B cell (primary cell): ENCODE data around the gene PDK3. TPM values are rescaled to one million over a fixed set of nuclear protein-coding genes. Genes with fewer than 3 reads are reported as not detected.
A peak's percentile ranks its signal among the peaks of the same experiment; 100 is the strongest.

Experiments used
- ATAC-seq: fragments of 200-7000 bp; cut with Tn5 transposase; one replicate; pipeline ENCODE4 v1.10.0; 2021; ENCODE audit warnings: low read depth, mild to moderate bottlenecking, moderate number of reproducible peaks, moderate library complexity
- CTCF ChIA-PET: fragments of 350-600 bp; sonication (Branson Sonifier 250); formaldehyde crosslinking; loops from one replicate; lab custom pipeline; 2021; ENCODE audit warnings: antibody characterized with exemption, inconsistent platforms; lab: Charles Lee
- POLR2A ChIA-PET: fragments of 350-600 bp; sonication (Branson Sonifier 250); formaldehyde crosslinking; loops from one replicate; lab custom pipeline; 2021; ENCODE audit warnings: antibody characterized with exemption; lab: Charles Lee
- DNase-seq: peaks from one replicate; pipeline ENCODE4 v3.0.0; 2013
- H2AFZ ChIP-seq: 2 replicates; pipeline ENCODE4 v1.6.1; 2012; ENCODE audit warnings: mild to moderate bottlenecking, low read depth, low read length; ENCODE audit not compliant: insufficient read depth, poor library complexity, severe bottlenecking
- H3K27ac ChIP-seq, 2 donors: 1 replicate in 1 of 2; 2 replicates in 1 of 2; pipeline ENCODE4 v1.5.1; 2012 to 2013; ENCODE audit warnings: low read length in 2 of 2, mild to moderate bottlenecking in 2 of 2, moderate library complexity in 1 of 2
- H3K27me3 ChIP-seq, 4 experiments: fragments of 200-600 bp in 1 of 4; sonication (generic) in 1 of 4; replicated peaks in 1 of 4; 1 replicate in 2 of 4; 2 replicates in 2 of 4; pipeline versions ENCODE4 v1.6.1 to v1.7.0; 2013 to 2016; ENCODE audit warnings: low read length in 3 of 4, mild to moderate bottlenecking in 2 of 4, mixed read lengths in 1 of 4, moderate library complexity in 1 of 4; ENCODE audit not compliant: insufficient read depth in 4 of 4, control insufficient read depth in 3 of 4; ENCODE audit errors: control extremely low read depth in 1 of 4
- H3K36me3 ChIP-seq, 2 experiments: replicated peaks in 1 of 2; 1 replicate in 1 of 2; 2 replicates in 1 of 2; pipeline versions ENCODE4 v1.6.1 to v1.7.1; 2013; ENCODE audit warnings: low read length in 1 of 2; ENCODE audit not compliant: insufficient read depth in 2 of 2, control insufficient read depth in 1 of 2; ENCODE audit errors: control extremely low read depth in 1 of 2, extremely low read depth in 1 of 2
- H3K4me1 ChIP-seq, 2 donors: fragments of 200-600 bp in 1 of 2; sonication (generic) in 1 of 2; 1 replicate in 1 of 2; 2 replicates in 1 of 2; pipeline versions ENCODE4 v1.5.1 to v1.6.1; 2013 to 2017; ENCODE audit warnings: low read length in 2 of 2; ENCODE audit not compliant: control insufficient read depth in 2 of 2, insufficient read depth in 2 of 2
- H3K4me2 ChIP-seq: replicated peaks from 2 replicates; pipeline ENCODE3; 2012; ENCODE audit warnings: mild to moderate bottlenecking, low read depth, low read length; ENCODE audit not compliant: poor library complexity, severe bottlenecking
- H3K4me3 ChIP-seq, 5 experiments: fragments of 200-600 bp in 1 of 5; sonication (generic) in 1 of 5; 1 replicate in 3 of 5; 2 replicates in 2 of 5; pipeline versions ENCODE4 v1.5.1 to v1.7.0; 2011 to 2016; ENCODE audit warnings: low read length in 4 of 5, mild to moderate bottlenecking in 4 of 5, low read depth in 2 of 5, control low read depth in 1 of 5, moderate library complexity in 1 of 5; ENCODE audit not compliant: insufficient read depth in 1 of 5; ENCODE audit errors: control extremely low read depth in 1 of 5, extremely low read depth in 1 of 5
- H3K79me2 ChIP-seq: fragments of 200-600 bp; sonication (generic); one replicate; pipeline ENCODE4 v1.6.0; 2016; ENCODE audit warnings: low read length; ENCODE audit not compliant: control insufficient read depth, insufficient read depth
- H3K9ac ChIP-seq: fragments of 200-600 bp; sonication (generic); 2 replicates; pipeline ENCODE4 v1.6.1; 2017; ENCODE audit warnings: mild to moderate bottlenecking, low read length, moderate library complexity
- H3K9me3 ChIP-seq, 3 donors: one replicate each; pipeline versions ENCODE4 v1.6.1 to v1.7.1; 2013; ENCODE audit warnings: low read length in 2 of 3; ENCODE audit not compliant: control insufficient read depth in 2 of 3, insufficient read depth in 1 of 3; ENCODE audit errors: control extremely low read depth in 1 of 3
- H4K20me1 ChIP-seq: 2 replicates; pipeline ENCODE4 v1.6.0; 2012; ENCODE audit warnings: mild to moderate bottlenecking, low read length; ENCODE audit not compliant: insufficient read depth, control insufficient read depth, poor library complexity, severe bottlenecking
- H3K27ac Mint-ChIP-seq: one replicate; pipeline ENCODE4 v1.8.0; 2021; ENCODE audit warnings: mixed read lengths
- H3K27me3 Mint-ChIP-seq: one replicate; pipeline ENCODE4 v1.8.0; 2021; ENCODE audit warnings: mixed read lengths
- H3K4me1 Mint-ChIP-seq: one replicate; pipeline ENCODE4 v1.8.0; 2021; ENCODE audit warnings: mixed read lengths
- H3K4me3 Mint-ChIP-seq: one replicate; pipeline ENCODE4 v1.8.0; 2021; ENCODE audit warnings: mixed read lengths
- H3K9me3 Mint-ChIP-seq: one replicate; pipeline ENCODE4 v1.8.0; 2022; ENCODE audit warnings: mixed read lengths; ENCODE audit not compliant: insufficient read depth
- EZH2 ChIP-seq: IDR thresholded peaks from 2 replicates; pipeline ENCODE4 v1.6.1; 2012; ENCODE audit warnings: borderline replicate concordance, low read depth, mild to moderate bottlenecking, moderate library complexity, low read length; ENCODE audit not compliant: insufficient read depth, poor library complexity, severe bottlenecking
- WGBS: methylation state at CpG from one replicate; pipeline ENCODE4 v1.1.5; 2013; ENCODE audit warnings: missing lambda C conversion rate; ENCODE audit not compliant: insufficient coverage; 5-methylcytosine and 5-hydroxymethylcytosine counted together
- intact Hi-C: fragments of 100-400 bp; cut with micrococcal nuclease; formaldehyde crosslinking; loops from one replicate; pipeline ENCODE4 v1.10.0; 2022
- polyA plus RNA-seq: library from polyadenylated mRNA; depleted of rRNA; stranded (reverse); fragments of >200 nt; gene quantifications from 2 replicates; pipeline ENCODE4 v1.2.3, GENCODE V29; 2012
- total RNA-seq, 2 donors: library from RNA; stranded (reverse); fragments of 120-200 nt in 1 of 2; gene quantifications; 1 replicate in 1 of 2; 2 replicates in 1 of 2; pipeline versions ENCODE4 v1.2.3 to v1.2.4, GENCODE V29; 2013 to 2022
- TF ChIP-seq, protein P1 (sequence below): fragments of 200-600 bp; IDR thresholded peaks from one replicate; pipeline ENCODE4 v1.8.0; 2022; ENCODE audit warnings: antibody characterized with exemption, mild to moderate bottlenecking

Gene PDK3
- total and polyA plus RNA-seq, 2 donors (not counting 1 experiment from before 2014, with no cell fraction given) = 5.5 to 18.3 TPM

GRCh38 chrX:24464498-24464835 lies 619 bp upstream of the PDK3 start:
- Mint-ChIP-seq H3K27me3 (no peaks in the 10 kb centered on the region), H3K27ac (peak overlapping the region; percentile 91), H3K9me3 (no peaks in the 10 kb centered on the region), H3K4me3 (peak overlapping the region; percentile 87), H3K4me1 (peaks cover 47% of the 10 kb centered on the region)
- intact Hi-C loops = loop anchor here (1.0 to 10.0 kb wide), 4 partner anchors 34 to 800 kb away; partner anchors contain the start of genes CXorf58 and PRDX4
- Histone ChIP-seq H3K79me2 (peaks cover 30% of the 10 kb centered on the region), H3K4me1 (peaks cover 21 to 22% of the 10 kb centered on the region in 2 donors), H3K36me3 (no peaks in the 10 kb centered on the region), H3K9me3 (no peaks in the 10 kb centered on the region), H3K27ac (peak overlapping the region; percentile 76 to 78), H3K4me2 (peak overlapping the region; percentile 79), H4K20me1 (no peaks in the 10 kb centered on the region), H3K4me3 (peak overlapping the region in 4 of 5 experiments; percentile 62 to 85 (median 66)), H3K27me3 (no peaks in the 10 kb centered on the region), H3K9ac (peak overlapping the region; percentile 73), H2AFZ (peak overlapping the region; percentile 59)
- POLR2A ChIA-PET = interaction anchor here (2.3 kb wide), 1 partner anchor 15 kb away, joined by 12 read pairs; no protein-coding TSS in a partner anchor
- 5% methylated on average over 3 of the region's 5 CpGs for WGBS
- CTCF ChIA-PET = interaction anchor here (0.7 to 2.5 kb wide), 3 partner anchors 34 to 93 kb away, joined by 3 to 15 read pairs (median 4); no protein-coding TSS in a partner anchor
- ATAC-seq (no peak), DNase-seq (no peak)
- no peak for TF ChIP-seq EZH2
- TF ChIP-seq, protein P1, sequence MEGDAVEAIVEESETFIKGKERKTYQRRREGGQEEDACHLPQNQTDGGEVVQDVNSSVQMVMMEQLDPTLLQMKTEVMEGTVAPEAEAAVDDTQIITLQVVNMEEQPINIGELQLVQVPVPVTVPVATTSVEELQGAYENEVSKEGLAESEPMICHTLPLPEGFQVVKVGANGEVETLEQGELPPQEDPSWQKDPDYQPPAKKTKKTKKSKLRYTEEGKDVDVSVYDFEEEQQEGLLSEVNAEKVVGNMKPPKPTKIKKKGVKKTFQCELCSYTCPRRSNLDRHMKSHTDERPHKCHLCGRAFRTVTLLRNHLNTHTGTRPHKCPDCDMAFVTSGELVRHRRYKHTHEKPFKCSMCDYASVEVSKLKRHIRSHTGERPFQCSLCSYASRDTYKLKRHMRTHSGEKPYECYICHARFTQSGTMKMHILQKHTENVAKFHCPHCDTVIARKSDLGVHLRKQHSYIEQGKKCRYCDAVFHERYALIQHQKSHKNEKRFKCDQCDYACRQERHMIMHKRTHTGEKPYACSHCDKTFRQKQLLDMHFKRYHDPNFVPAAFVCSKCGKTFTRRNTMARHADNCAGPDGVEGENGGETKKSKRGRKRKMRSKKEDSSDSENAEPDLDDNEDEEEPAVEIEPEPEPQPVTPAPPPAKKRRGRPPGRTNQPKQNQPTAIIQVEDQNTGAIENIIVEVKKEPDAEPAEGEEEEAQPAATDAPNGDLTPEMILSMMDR = no peak

GRCh38 chrX:24465532-24465865 lies 413 bp downstream of the PDK3 start:
- peak overlapping the region; percentile 80 for H2AFZ ChIP-seq
- peak overlapping the region; percentile 76 for H3K9ac ChIP-seq
- peak overlapping the region; percentile 79 for H3K4me2 ChIP-seq
- Mint-ChIP-seq H3K27me3 (no peaks in the 10 kb centered on the region), H3K9me3 (no peaks in the 10 kb centered on the region), H3K27ac (peak overlapping the region; percentile 70), H3K4me1 (peaks cover 47% of the 10 kb centered on the region), H3K4me3 (peak overlapping the region; percentile 87)
- no peak for DNase-seq
- H3K9me3 ChIP-seq = no peaks in the 10 kb centered on the region
- ATAC-seq = no peak
- H3K4me3 ChIP-seq = peak overlapping the region; percentile 21 to 85 (median 67)
- no peaks in the 10 kb centered on the region for H3K27me3 ChIP-seq
- no peak for TF ChIP-seq EZH2
- TF ChIP-seq, protein P1 = no peak
- CTCF ChIA-PET = interaction anchor here (1.1 to 1.2 kb wide), 2 partner anchors 15 to 69 kb away, joined by 3 to 4 read pairs; no protein-coding TSS in a partner anchor
- peaks cover 34% of the 10 kb centered on the region for H3K79me2 ChIP-seq
- 1% methylated on average over 18 of the region's 25 CpGs for WGBS
- H3K36me3 ChIP-seq = no peaks in the 10 kb centered on the region
- peaks cover 21 to 22% of the 10 kb centered on the region in 2 donors for H3K4me1 ChIP-seq
- peak overlapping the region; percentile 63 to 80 for H3K27ac ChIP-seq
- H4K20me1 ChIP-seq = no peaks in the 10 kb centered on the region
- POLR2A ChIA-PET = interaction anchor here (0.7 to 2.3 kb wide), 2 partner anchors 14 to 29 kb away, joined by 4 to 12 read pairs; no protein-coding TSS in a partner anchor
- intact Hi-C loops = loop anchor here (1.0 to 10.0 kb wide), 5 partner anchors 15 to 801 kb away; partner anchors contain the start of genes CXorf58, KLHL15 and PRDX4
